Peyer's patch (tissue), 4 donors: ENCODE data around the gene CHMP6.

Experiments used
- CTCF ChIP-seq, 6 experiments: fragments of 450-650 bp in 4 of 6; fragments of 200-600 bp in 2 of 6; sonication (generic) in 1 of 6; IDR thresholded peaks; one replicate each; pipeline ENCODE4 v1.5.1; 2017 to 2019; ENCODE audit warnings: antibody characterized with exemption in 6 of 6, mild to moderate bottlenecking in 3 of 6, moderate library complexity in 1 of 6
- POLR2A ChIP-seq, 2 donors: fragments of 450-650 bp; IDR thresholded peaks; one replicate each; pipeline ENCODE4 v1.5.1; 2017; ENCODE audit warnings: antibody characterized with exemption in 2 of 2, mild to moderate bottlenecking in 2 of 2, moderate library complexity in 2 of 2

DNA sequence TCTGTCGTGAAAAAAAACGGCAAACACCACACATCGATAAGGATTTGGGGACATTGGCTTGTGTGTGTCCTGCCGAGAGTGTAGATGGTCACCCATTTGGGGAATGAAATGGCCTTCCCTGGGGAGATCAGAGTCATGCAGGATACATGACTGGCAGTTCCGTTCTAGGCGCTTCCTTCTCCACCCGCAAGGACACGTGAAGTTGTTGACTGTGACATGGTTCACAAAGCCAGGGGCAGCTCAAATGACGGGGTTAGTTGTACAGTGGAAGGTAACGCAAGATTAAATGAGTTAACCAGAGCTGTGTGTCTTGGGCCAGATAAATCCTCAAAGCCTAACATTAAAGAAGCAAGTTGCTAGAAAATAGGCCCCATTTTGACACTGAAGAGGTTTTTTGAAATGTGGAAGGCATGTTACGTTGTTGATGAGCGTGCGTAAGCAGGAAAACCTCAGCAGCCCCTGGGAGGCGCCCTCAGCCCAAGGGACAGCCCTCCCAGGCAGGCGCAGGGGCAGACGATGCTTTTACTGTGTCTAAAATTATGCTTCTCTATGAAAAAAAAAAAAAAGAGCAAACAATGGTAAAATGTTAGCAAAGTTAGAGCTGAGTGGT lies 35.9 kb upstream of the CHMP6 start:
- TF ChIP-seq CTCF (IDR thresholded peaks at IDR 0.05) (no peak), POLR2A (IDR thresholded peaks at IDR 0.05) (no peak)
